H1 (cell line): ENCODE results near the gene PNCK.

Source experiments
- CREB1 ChIP-seq: IDR thresholded peaks from 2 replicates; pipeline ENCODE4 v1.6.1; 2012; ENCODE audit warnings: inconsistent platforms
- TF ChIP-seq, protein P1 (sequence below), 3 experiments: IDR thresholded peaks; 1 replicate in 2 of 3; 2 replicates in 1 of 3; pipeline versions ENCODE4 v1.5.1 to v1.6.1; 2011; ENCODE audit warnings: low read length in 3 of 3, mild to moderate bottlenecking in 3 of 3, inconsistent platforms in 2 of 3, low read depth in 1 of 3, moderate library complexity in 1 of 3; ENCODE audit not compliant: insufficient read depth in 1 of 3; ENCODE audit errors: control extremely low read depth in 1 of 3
- TF ChIP-seq, protein P2 (sequence below): IDR thresholded peaks from 2 replicates; pipeline ENCODE4 v1.6.1; 2011; ENCODE audit warnings: low read depth, mild to moderate bottlenecking, low read length; ENCODE audit not compliant: insufficient read depth

GRCh38 chrX:153697924-153698865 is 24.6 kb upstream of the PNCK start:
- TF ChIP-seq, protein P1, sequence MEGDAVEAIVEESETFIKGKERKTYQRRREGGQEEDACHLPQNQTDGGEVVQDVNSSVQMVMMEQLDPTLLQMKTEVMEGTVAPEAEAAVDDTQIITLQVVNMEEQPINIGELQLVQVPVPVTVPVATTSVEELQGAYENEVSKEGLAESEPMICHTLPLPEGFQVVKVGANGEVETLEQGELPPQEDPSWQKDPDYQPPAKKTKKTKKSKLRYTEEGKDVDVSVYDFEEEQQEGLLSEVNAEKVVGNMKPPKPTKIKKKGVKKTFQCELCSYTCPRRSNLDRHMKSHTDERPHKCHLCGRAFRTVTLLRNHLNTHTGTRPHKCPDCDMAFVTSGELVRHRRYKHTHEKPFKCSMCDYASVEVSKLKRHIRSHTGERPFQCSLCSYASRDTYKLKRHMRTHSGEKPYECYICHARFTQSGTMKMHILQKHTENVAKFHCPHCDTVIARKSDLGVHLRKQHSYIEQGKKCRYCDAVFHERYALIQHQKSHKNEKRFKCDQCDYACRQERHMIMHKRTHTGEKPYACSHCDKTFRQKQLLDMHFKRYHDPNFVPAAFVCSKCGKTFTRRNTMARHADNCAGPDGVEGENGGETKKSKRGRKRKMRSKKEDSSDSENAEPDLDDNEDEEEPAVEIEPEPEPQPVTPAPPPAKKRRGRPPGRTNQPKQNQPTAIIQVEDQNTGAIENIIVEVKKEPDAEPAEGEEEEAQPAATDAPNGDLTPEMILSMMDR (IDR thresholded peaks at IDR 0.05; ENCODE audit: control extremely low read depth in 1 of 3, insufficient read depth in 1 of 3, low read depth in 1 of 3, low read length in 3 of 3), result no peak
- TF ChIP-seq, protein P2, sequence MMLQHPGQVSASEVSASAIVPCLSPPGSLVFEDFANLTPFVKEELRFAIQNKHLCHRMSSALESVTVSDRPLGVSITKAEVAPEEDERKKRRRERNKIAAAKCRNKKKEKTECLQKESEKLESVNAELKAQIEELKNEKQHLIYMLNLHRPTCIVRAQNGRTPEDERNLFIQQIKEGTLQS, result no peak
- TF ChIP-seq CREB1, result no peak
